C4-2B (cell line): Measurements from ENCODE around the gene NEO1.
A peak's percentile ranks its signal among the peaks of the same experiment; 100 is the strongest.
"Not testable (repeated sequence)": the region's sequence is repeated elsewhere in the genome, so short reads cannot be mapped to it uniquely, and the experiment has no call there.

Experiments used
- H3K27ac ChIP-seq: fragments of 450-650 bp; 2 replicates; pipeline ENCODE4 v1.5.1; 2017
- CTCF ChIP-seq: fragments of 450-650 bp; conservative IDR thresholded peaks from 2 replicates; pipeline ENCODE4 v1.5.1; 2017; ENCODE audit warnings: mild to moderate bottlenecking
- ZFX ChIP-seq: fragments of 450-650 bp; IDR thresholded peaks from 2 replicates; pipeline ENCODE4 v1.6.1; 2017

Gene NEO1

DNA sequence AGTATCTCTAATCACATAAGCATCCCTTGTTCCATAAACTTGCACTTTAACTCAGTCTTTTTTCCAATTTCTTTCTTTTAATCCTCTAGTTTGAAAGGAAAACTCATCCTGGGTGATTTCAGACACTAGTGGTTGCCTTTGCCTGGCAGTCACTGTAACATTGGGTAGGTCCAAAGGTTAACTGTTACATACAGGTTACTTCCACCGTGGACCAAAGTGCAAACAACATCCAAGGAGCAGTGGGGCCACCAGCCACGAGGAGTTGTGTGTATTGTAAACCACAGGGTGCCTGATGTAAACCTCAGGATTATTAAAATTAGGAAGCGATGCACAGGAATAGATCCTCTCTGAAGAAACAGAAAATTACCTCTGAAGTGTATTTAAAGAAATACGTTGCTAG, 241.5 kb downstream of the NEO1 start:
- no peak for TF ChIP-seq CTCF
- TF ChIP-seq ZFX = no peak

GRCh38 chr15:73295630-73296286, 243.5 kb downstream of the NEO1 start:
- no peak overlapping the region for H3K27ac ChIP-seq
- TF ChIP-seq ZFX (no peak), CTCF (no peak)

More for the DNA sequence above, 241.5 kb downstream of the NEO1 start:
- H3K27ac ChIP-seq = no peak overlapping the region

DNA sequence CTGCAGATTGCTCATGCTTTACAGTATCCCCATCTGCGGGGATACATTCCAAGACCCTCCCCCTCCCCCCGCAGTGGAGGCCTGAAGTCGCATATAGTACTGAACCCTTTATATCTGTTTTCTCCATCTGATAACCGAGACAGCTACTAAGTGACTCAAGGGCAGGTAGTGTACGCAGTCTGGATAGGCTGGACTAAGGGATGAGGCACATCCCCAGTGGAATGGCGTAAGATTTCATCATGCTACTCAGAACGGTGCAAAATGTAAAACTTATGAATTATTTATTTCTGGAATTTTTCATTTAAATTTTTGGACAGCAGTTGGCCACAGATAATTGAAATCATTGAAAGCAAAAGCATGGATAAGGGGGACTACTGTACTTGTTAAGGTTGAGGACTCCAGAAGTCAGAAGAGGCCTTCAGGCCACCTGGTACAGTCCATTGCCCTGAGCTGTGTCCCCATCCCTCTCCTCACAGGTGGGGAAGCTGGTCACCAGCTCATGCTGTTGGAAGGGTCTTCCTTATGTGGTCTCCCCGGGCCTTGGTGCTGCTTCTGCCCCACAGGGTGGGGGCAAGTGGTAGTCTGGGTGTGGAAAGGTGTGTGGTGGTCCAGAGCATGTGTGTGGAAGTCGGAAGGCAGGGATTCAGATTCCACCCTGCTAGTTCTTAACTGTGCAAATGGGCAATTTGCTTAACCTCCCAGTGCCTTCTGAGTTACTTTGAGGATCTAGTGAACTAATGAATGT, 244.5 kb downstream of the NEO1 start:
- TF ChIP-seq ZFX = no peak
- TF ChIP-seq CTCF = no peak
- no peak overlapping the region for H3K27ac ChIP-seq

- TF ChIP-seq CTCF (no peak), ZFX (no peak)
- H3K27ac ChIP-seq = no peak overlapping the region
Measured at GRCh38 chr15:73298522-73299245, 246.4 kb downstream of the NEO1 start.

DNA sequence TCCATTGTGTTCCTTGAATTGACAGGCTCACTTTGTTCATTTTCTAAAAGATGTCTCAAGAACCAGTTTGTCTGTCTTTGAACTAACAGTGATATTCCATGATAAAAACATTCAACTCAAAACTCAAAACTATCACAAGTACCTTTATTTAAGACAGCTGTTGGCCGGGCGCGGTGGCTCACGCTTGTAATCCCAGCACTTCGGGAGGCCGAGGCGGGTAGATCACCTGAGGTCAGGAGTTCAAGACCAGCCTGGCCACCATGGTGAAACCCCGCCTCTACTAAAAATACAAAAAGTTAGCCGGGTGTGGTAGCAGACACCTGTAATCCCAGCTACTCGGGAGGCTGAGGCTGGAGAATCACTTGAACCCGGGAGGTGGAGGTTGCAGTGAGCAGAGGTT, 248.0 kb downstream of the NEO1 start:
- not testable (repeated sequence) for H3K27ac ChIP-seq

- TF ChIP-seq ZFX = no peak
- no peak for TF ChIP-seq CTCF
- no peak overlapping the region for H3K27ac ChIP-seq
Measured at GRCh38 chr15:73303636-73304035, 251.4 kb downstream of the NEO1 start.

GRCh38 chr15:73305331-73306211, 253.3 kb downstream of the NEO1 start:
- peak; percentile 77 for TF ChIP-seq CTCF
- TF ChIP-seq ZFX = no peak
- no peak overlapping the region for H3K27ac ChIP-seq
